Stimulated activated CD8-positive, alpha-beta memory T cell treated with anti-CD3 and anti-CD28 coated beads, Interleukin-4, amount 100 ng/mL, for 24 hours (primary cell): ENCODE measurements around the gene SALL3.

Experiments
- DNase-seq: peaks from one replicate; pipeline ENCODE4 v3.0.0-alpha.2; 2020; ENCODE audit warnings: low read depth

Gene SALL3

GRCh38 chr18:78965917-78966792, 13.5 kb upstream of the SALL3 start:
- DNase-seq: no peak

GRCh38 chr18:78966793-78967106, 12.9 kb upstream of the SALL3 start:
- no peak for DNase-seq

- DNase-seq: no peak
These were observed 11.9 kb upstream of the SALL3 start for GRCh38 chr18:78967692-78968091.

- no peak for DNase-seq
These were observed 9.9 kb upstream of the SALL3 start for GRCh38 chr18:78969574-78970315.

GRCh38 chr18:78970774-78971333, 8.8 kb upstream of the SALL3 start:
- no peak for DNase-seq

GRCh38 chr18:78971511-78972245, 7.9 kb upstream of the SALL3 start:
- DNase-seq: no peak

GRCh38 chr18:78972385-78972918, 7.2 kb upstream of the SALL3 start:
- no peak for DNase-seq

GRCh38 chr18:78972930-78973331, 6.7 kb upstream of the SALL3 start:
- DNase-seq: no peak

GRCh38 chr18:78973357-78974083, 6.1 kb upstream of the SALL3 start:
- DNase-seq: no peak

- no peak for DNase-seq
These were observed 5.4 kb upstream of the SALL3 start for GRCh38 chr18:78974115-78974761.

GRCh38 chr18:78975292-78975691, 4.3 kb upstream of the SALL3 start:
- DNase-seq: no peak

GRCh38 chr18:78975699-78976335, 3.8 kb upstream of the SALL3 start:
- no peak for DNase-seq

- no peak for DNase-seq
These were observed 2.6 kb upstream of the SALL3 start for GRCh38 chr18:78976765-78977636.

- DNase-seq: no peak
These were observed 1.8 kb upstream of the SALL3 start for GRCh38 chr18:78977637-78978348.

GRCh38 chr18:78978349-78979055, 1.1 kb upstream of the SALL3 start:
- no peak for DNase-seq

GRCh38 chr18:78979056-78979729, 425 bp upstream of the SALL3 start:
- DNase-seq: no peak

- DNase-seq: no peak
These were observed 707 bp downstream of the SALL3 start for GRCh38 chr18:78980279-78980771.
